HepG2 (cell line): ENCODE results near the gene DENND4B. TPM values are rescaled to one million over a fixed set of nuclear protein-coding genes. Genes with fewer than 3 reads are reported as not detected.

Experiments
- ATAC-seq: fragments of 200-7000 bp; cut with Tn5 transposase; 3 replicates; pipeline ENCODE4 v1.9.1; 2020; ENCODE audit warnings: mild to moderate bottlenecking, moderate library complexity
- BruUV-seq: library from RNA; stranded (reverse); fragments of 400-500 nt; replicated peaks from 2 replicates; lab custom pipeline; 2021; lab: Mats Ljungman, UMichigan
- CTCF ChIA-PET: fragments of 300-600 bp; formaldehyde crosslinking; extraction: SDS; loops from one replicate; lab custom pipeline; 2021; ENCODE audit warnings: low total read pairs, inconsistent platforms, low intra/inter-chr PET ratio; lab: Yijun Ruan, JAX
- POLR2A ChIA-PET: fragments of 350-600 bp; sonication (Branson Sonifier 250); formaldehyde crosslinking; loops from one replicate; lab custom pipeline; 2020; ENCODE audit warnings: antibody characterized with exemption, inconsistent platforms; lab: Yijun Ruan, JAX
- DNase-seq: peaks from one replicate; pipeline ENCODE4 v3.0.0-alpha.2; 2015; ENCODE audit warnings: low spot score
- FAIRE-seq: peaks from 3 replicates; lab custom pipeline; 2011; peaks lifted over from hg19 to GRCh38; lab: Jason Lieb, UNC
- H2AFZ ChIP-seq: one replicate; pipeline ENCODE4 v1.6.1; 2011; ENCODE audit warnings: low read length, inconsistent platforms
- H3K27ac ChIP-seq: fragments of 300-600 bp; 3 replicates; pipeline ENCODE4 v1.8.0; 2011; ENCODE audit warnings: mixed run types, mild to moderate bottlenecking, mixed read lengths, low read length, inconsistent platforms; ENCODE audit not compliant: insufficient read depth; ENCODE audit errors: extremely low read length
- H3K27me3 ChIP-seq, 2 experiments: fragments of 200-600 bp in 1 of 2; 2 replicates in 1 of 2; 3 replicates in 1 of 2; pipeline versions ENCODE4 v1.6.0 to v1.8.0; 2011; ENCODE audit warnings: low read length in 2 of 2, mild to moderate bottlenecking in 2 of 2, moderate library complexity in 2 of 2, inconsistent platforms in 1 of 2; ENCODE audit not compliant: insufficient read depth in 2 of 2, control insufficient read depth in 1 of 2
- H3K36me3 ChIP-seq, 2 experiments: fragments of 200-600 bp in 1 of 2; replicated peaks in 1 of 2; 2 replicates in 1 of 2; 3 replicates in 1 of 2; pipeline versions ENCODE4 v1.5.1 to v1.8.0; 2011; ENCODE audit warnings: low read length in 2 of 2, inconsistent platforms in 1 of 2; ENCODE audit not compliant: insufficient read depth in 2 of 2, control insufficient read depth in 1 of 2
- H3K4me1 ChIP-seq: 2 replicates; pipeline ENCODE4 v1.5.1; 2012; ENCODE audit warnings: low read length, inconsistent platforms; ENCODE audit not compliant: insufficient read depth
- H3K4me2 ChIP-seq: 2 replicates; pipeline ENCODE4 v1.6.0; 2011; ENCODE audit warnings: low read depth, low read length, inconsistent platforms
- H3K4me3 ChIP-seq, 3 experiments: fragments of 200-600 bp in 1 of 3; sonication (generic), shearing (Covaris generic) in 1 of 3; replicated peaks in 1 of 3; 2 replicates each; pipeline ENCODE4 v1.5.1; 2011 to 2016; ENCODE audit warnings: low read length in 3 of 3, inconsistent platforms in 2 of 3, low read depth in 2 of 3, mild to moderate bottlenecking in 2 of 3, control low read depth in 1 of 3, mixed read lengths in 1 of 3; ENCODE audit not compliant: insufficient read depth in 1 of 3
- H3K79me2 ChIP-seq: one replicate; pipeline ENCODE4 v1.6.1; 2011; ENCODE audit warnings: low read length, inconsistent platforms; ENCODE audit not compliant: insufficient read depth
- H3K9ac ChIP-seq: 2 replicates; pipeline ENCODE4 v1.6.0; 2011; ENCODE audit warnings: mild to moderate bottlenecking, low read depth, low read length, inconsistent platforms; ENCODE audit not compliant: insufficient read depth
- H3K9me3 ChIP-seq: 2 replicates; pipeline ENCODE4 v1.5.1; 2012; ENCODE audit warnings: mild to moderate bottlenecking, low read length
- H4K20me1 ChIP-seq: 2 replicates; pipeline ENCODE4 v1.6.0; 2011; ENCODE audit warnings: inconsistent platforms, mild to moderate bottlenecking, low read length, moderate library complexity; ENCODE audit not compliant: insufficient read depth
- CERS6 ChIP-seq: sonication (generic); formaldehyde crosslinking; IDR thresholded peaks from 2 replicates; pipeline ENCODE4 v1.5.0; 2020; ENCODE audit warnings: missing genetic modification reagents
- E2F2 ChIP-seq: sonication (generic); formaldehyde crosslinking; IDR thresholded peaks from 2 replicates; pipeline ENCODE4 v1.4.0; 2020; ENCODE audit warnings: missing genetic modification reagents, borderline replicate concordance
- FOXM1 ChIP-seq: sonication (generic); formaldehyde crosslinking; IDR thresholded peaks from 2 replicates; pipeline ENCODE4 v1.5.0; 2020; ENCODE audit warnings: missing genetic modification reagents
- IKZF1 ChIP-seq: fragments of 450-650 bp; IDR thresholded peaks from 2 replicates; pipeline ENCODE4 v1.7.1; 2016
- IRF9 ChIP-seq: sonication (generic); formaldehyde crosslinking; IDR thresholded peaks from 2 replicates; pipeline ENCODE4 v1.8.0; 2022; ENCODE audit warnings: missing genetic modification reagents, mild to moderate bottlenecking, borderline replicate concordance
- KDM4B ChIP-seq: sonication (generic); formaldehyde crosslinking; IDR thresholded peaks from 2 replicates; pipeline ENCODE4 v1.4.0; 2020; ENCODE audit warnings: missing genetic modification reagents
- KLF9 ChIP-seq: IDR thresholded peaks from 2 replicates; pipeline ENCODE4 v1.6.1; 2016; ENCODE audit warnings: low read depth
- MYPOP ChIP-seq: sonication (generic); formaldehyde crosslinking; IDR thresholded peaks from 2 replicates; pipeline ENCODE4 v1.8.1; 2023; ENCODE audit warnings: mild to moderate bottlenecking, moderate library complexity, missing genetic modification reagents
- NKX3-1 ChIP-seq: sonication (generic); formaldehyde crosslinking; IDR thresholded peaks from 2 replicates; pipeline ENCODE4 v1.5.0; 2020; ENCODE audit warnings: missing genetic modification reagents
- PCBP1 ChIP-seq: fragments of 200-400 bp; formaldehyde crosslinking; IDR thresholded peaks from 2 replicates; pipeline ENCODE4 v1.6.1; 2017; ENCODE audit warnings: mild to moderate bottlenecking, low read depth, low read length, borderline replicate concordance
- POLR2G ChIP-seq: fragments of 200-400 bp; formaldehyde crosslinking; IDR thresholded peaks from 2 replicates; pipeline ENCODE4 v1.6.1; 2018; ENCODE audit warnings: mild to moderate bottlenecking, low read depth, low read length, moderate library complexity
- RAD51 ChIP-seq: fragments of 450-650 bp; IDR thresholded peaks from 2 replicates; pipeline ENCODE4 v1.6.1; 2016; ENCODE audit warnings: borderline replicate concordance
- RARG ChIP-seq: sonication (generic); formaldehyde crosslinking; IDR thresholded peaks from 2 replicates; pipeline ENCODE4 v1.4.0; 2020; ENCODE audit warnings: low read depth, mild to moderate bottlenecking, missing genetic modification reagents
- SUZ12 ChIP-seq: fragments of 150-350 bp; IDR thresholded peaks from 2 replicates; pipeline ENCODE4 v1.6.1; 2014; ENCODE audit warnings: low read depth, low read length
- ZNF205 ChIP-seq: IDR thresholded peaks from 2 replicates; pipeline ENCODE4 v1.6.1; 2018; ENCODE audit warnings: missing biosample characterization, missing genetic modification reagents
- ZNF24 ChIP-seq: fragments of 450-650 bp; IDR thresholded peaks from 2 replicates; pipeline ENCODE4 v1.6.1; 2017; ENCODE audit warnings: antibody characterized with exemption, mild to moderate bottlenecking
- ZSCAN22 ChIP-seq: sonication (generic); formaldehyde crosslinking; IDR thresholded peaks from 2 replicates; pipeline ENCODE4 v1.4.0; 2020; ENCODE audit warnings: mild to moderate bottlenecking, missing genetic modification reagents
- WGBS: methylation state at CpG from one replicate; pipeline ENCODE4 v1.1.6; 2017; ENCODE audit warnings: low lambda C conversion rate; 5-methylcytosine and 5-hydroxymethylcytosine counted together
- in situ Hi-C: cut with HindIII; loops from 2 replicates; pipeline ENCODE4 v1.10.0; 2017; ENCODE audit warnings: low pct_unique_long_range_greater_than_20kb; ENCODE audit not compliant: extremely low pct_ligation_motif_present
- intact Hi-C: fragments of 100-400 bp; cut with micrococcal nuclease; formaldehyde crosslinking; loops from one replicate; pipeline ENCODE4 v1.10.0; 2022; ENCODE audit not compliant: unreplicated experiment
- polyA plus RNA-seq, 8 experiments: library from polyadenylated mRNA; depleted of rRNA in 3 of 8; stranded (reverse) in 7 of 8; unstranded in 1 of 8; fragments of >200 nt; fragmentation: Illumina TruSeq in 4 of 8; extraction: Trizol in 4 of 8; gene quantifications; 2 replicates each; pipeline versions ENCODE4 v1.2.1 to v1.2.3, GENCODE V29; 2011 to 2016; ENCODE audit warnings: low read depth in 4 of 8, missing spikeins in 1 of 8, mixed read lengths in 1 of 8; ENCODE audit not compliant: insufficient read depth in 1 of 8
- total RNA-seq, 5 experiments: library from RNA; depleted of rRNA; stranded (reverse); fragments of >200 nt; fragmentation: Illumina TruSeq; extraction: Trizol; gene quantifications; 2 replicates each; pipeline ENCODE4 v1.2.3, GENCODE V29; 2016; ENCODE audit warnings: low read depth in 1 of 5

Gene DENND4B
- total and polyA plus RNA-seq, 2 of the 13 experiments (the other 11 are each of a cell fraction or from before 2014, with no cell fraction given), result 15.1 to 20.3 TPM

GRCh38 chr1:153951183-153951582, 4.7 kb upstream of the DENND4B start (continued):
- TF ChIP-seq E2F2 (CRISPR knock-in tag) (no peak), IRF9 (CRISPR knock-in tag) (no peak), ZNF205 (CRISPR knock-in tag) (no peak), PCBP1 (no peak)

- H3K9ac ChIP-seq, result peak overlapping the region; percentile 82
- H2AFZ ChIP-seq, result no peak overlapping the region
- no peaks in the 10 kb centered on the region for H4K20me1 ChIP-seq
- intact Hi-C loops, result loop anchor here (1.0 to 5.0 kb wide), 3 partner anchors 40 to 326 kb away; partner anchors contain the start of genes HAX1 and RAB13
- H3K9me3 ChIP-seq, result no peaks in the 10 kb centered on the region
- peaks cover 11% of the 10 kb centered on the region for H3K79me2 ChIP-seq
- H3K4me3 ChIP-seq, result peak overlapping the region; percentile 71 to 98 (median 81)
- WGBS, result under 1% methylated on average over 25 of the region's 95 CpGs
- peak overlapping the region; percentile 87 for H3K4me2 ChIP-seq
- no TSS peak for BruUV-seq
- H3K4me1 ChIP-seq, result peaks cover 40% of the 10 kb centered on the region
- peak; percentile 66 for ATAC-seq
- peak overlapping the region; percentile 71 for H3K27ac ChIP-seq
- ChIA-PET POLR2A (interaction anchor here (0.8 to 5.3 kb wide), 15 partner anchors 10 to 165 kb away, joined by 3 to 43 read pairs (median 8); partner anchors contain the start of genes CREB3L4, CRTC2, GATAD2B and JTB), CTCF (interaction anchor here (1.1 to 2.2 kb wide), 2 partner anchors 41 to 149 kb away, joined by 3 to 7 read pairs; partner anchors contain the start of gene RAB13)
- peaks cover 10 to 51% of the 10 kb centered on the region in 2 experiments; a peak in 4 of 5 replicates for H3K36me3 ChIP-seq
- no peak for FAIRE-seq
- H3K27me3 ChIP-seq, result no peaks in the 10 kb centered on the region
- in situ Hi-C loops, result loop anchor here (10.0 kb wide), 1 partner anchor 121 kb away; no protein-coding TSS in a partner anchor
- DNase-seq, result no peak
- TF ChIP-seq RAD51 (no peak), POLR2G (peak; percentile 57), SUZ12 (no peak), KLF9 (CRISPR knock-in tag) (no peak), CERS6 (CRISPR knock-in tag) (no peak), ZSCAN22 (CRISPR knock-in tag) (no peak), RARG (CRISPR knock-in tag) (no peak), MYPOP (CRISPR knock-in tag) (no peak), IKZF1 (no peak), ZNF24 (no peak), FOXM1 (no peak), NKX3-1 (CRISPR knock-in tag) (no peak), KDM4B (CRISPR knock-in tag) (no peak)
Measured at GRCh38 chr1:153945795-153946621, 510 bp downstream of the DENND4B start.
